Keratinocyte (primary cell): Measurements from ENCODE around the gene URM1.

Source experiments
- EZH2 ChIP-seq: IDR thresholded peaks from one replicate; pipeline ENCODE4 v1.6.1; 2012; ENCODE audit warnings: inconsistent platforms, mild to moderate bottlenecking, low read length, moderate library complexity
- TF ChIP-seq, protein P1 (sequence below), 3 experiments: IDR thresholded peaks in 1 of 3; conservative IDR thresholded peaks in 1 of 3; optimal IDR thresholded peaks in 1 of 3; 2 replicates in 2 of 3; 3 replicates in 1 of 3; pipeline versions ENCODE3 to v1.5.1; 2011; ENCODE audit warnings: low read length in 3 of 3, mild to moderate bottlenecking in 3 of 3, moderate library complexity in 2 of 3, control low read depth in 1 of 3, inconsistent platforms in 1 of 3; ENCODE audit not compliant: insufficient read depth in 2 of 3; ENCODE audit errors: extremely low read depth in 1 of 3

DNA sequence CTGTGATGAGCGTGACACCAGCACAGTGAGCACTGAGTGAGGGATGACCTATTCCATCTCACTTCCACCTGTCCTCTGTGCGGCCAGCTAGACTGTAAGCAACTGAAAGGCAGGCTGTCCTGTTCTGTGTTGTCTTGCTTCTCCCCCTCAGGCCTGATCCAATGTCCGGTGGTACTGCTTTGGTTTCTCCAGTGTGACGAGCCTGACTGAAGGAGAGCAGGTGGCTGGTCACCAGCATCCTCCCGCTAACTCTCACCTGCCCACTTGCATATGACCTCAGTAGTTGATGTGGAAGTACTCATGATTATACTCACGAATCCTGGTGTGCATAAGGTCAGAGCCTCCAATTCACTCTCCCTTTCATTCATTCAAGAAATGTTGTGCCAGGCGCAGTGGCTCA lies 33.2 kb upstream of the URM1 start:
- TF ChIP-seq, protein P1, sequence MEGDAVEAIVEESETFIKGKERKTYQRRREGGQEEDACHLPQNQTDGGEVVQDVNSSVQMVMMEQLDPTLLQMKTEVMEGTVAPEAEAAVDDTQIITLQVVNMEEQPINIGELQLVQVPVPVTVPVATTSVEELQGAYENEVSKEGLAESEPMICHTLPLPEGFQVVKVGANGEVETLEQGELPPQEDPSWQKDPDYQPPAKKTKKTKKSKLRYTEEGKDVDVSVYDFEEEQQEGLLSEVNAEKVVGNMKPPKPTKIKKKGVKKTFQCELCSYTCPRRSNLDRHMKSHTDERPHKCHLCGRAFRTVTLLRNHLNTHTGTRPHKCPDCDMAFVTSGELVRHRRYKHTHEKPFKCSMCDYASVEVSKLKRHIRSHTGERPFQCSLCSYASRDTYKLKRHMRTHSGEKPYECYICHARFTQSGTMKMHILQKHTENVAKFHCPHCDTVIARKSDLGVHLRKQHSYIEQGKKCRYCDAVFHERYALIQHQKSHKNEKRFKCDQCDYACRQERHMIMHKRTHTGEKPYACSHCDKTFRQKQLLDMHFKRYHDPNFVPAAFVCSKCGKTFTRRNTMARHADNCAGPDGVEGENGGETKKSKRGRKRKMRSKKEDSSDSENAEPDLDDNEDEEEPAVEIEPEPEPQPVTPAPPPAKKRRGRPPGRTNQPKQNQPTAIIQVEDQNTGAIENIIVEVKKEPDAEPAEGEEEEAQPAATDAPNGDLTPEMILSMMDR (optimal IDR thresholded peaks at IDR 0.05 in 1 of 3, IDR thresholded peaks at IDR 0.05 in 1 of 3, conservative IDR thresholded peaks at IDR 0.05 in 1 of 3; ENCODE audit: extremely low read depth in 1 of 3, insufficient read depth in 2 of 3, low read length in 3 of 3): no peak
- no peak for TF ChIP-seq EZH2
